Fibroblast of lung (primary cell): Measurements from ENCODE around the gene OCA2.

ENCODE experiments used
- EZH2 ChIP-seq: IDR thresholded peaks from 2 replicates; pipeline ENCODE4 v1.5.1; 2012; ENCODE audit warnings: low read length, control low read depth, mild to moderate bottlenecking; ENCODE audit errors: missing control alignments
- TF ChIP-seq, protein P1 (sequence below), 2 donors: IDR thresholded peaks in 1 of 2; conservative IDR thresholded peaks in 1 of 2; 1 replicate in 1 of 2; 2 replicates in 1 of 2; pipeline ENCODE4 v1.5.1; 2011 to 2012; ENCODE audit warnings: low read length in 2 of 2, control low read depth in 1 of 2, inconsistent platforms in 1 of 2, low read depth in 1 of 2, mild to moderate bottlenecking in 1 of 2

- TF ChIP-seq, protein P1, sequence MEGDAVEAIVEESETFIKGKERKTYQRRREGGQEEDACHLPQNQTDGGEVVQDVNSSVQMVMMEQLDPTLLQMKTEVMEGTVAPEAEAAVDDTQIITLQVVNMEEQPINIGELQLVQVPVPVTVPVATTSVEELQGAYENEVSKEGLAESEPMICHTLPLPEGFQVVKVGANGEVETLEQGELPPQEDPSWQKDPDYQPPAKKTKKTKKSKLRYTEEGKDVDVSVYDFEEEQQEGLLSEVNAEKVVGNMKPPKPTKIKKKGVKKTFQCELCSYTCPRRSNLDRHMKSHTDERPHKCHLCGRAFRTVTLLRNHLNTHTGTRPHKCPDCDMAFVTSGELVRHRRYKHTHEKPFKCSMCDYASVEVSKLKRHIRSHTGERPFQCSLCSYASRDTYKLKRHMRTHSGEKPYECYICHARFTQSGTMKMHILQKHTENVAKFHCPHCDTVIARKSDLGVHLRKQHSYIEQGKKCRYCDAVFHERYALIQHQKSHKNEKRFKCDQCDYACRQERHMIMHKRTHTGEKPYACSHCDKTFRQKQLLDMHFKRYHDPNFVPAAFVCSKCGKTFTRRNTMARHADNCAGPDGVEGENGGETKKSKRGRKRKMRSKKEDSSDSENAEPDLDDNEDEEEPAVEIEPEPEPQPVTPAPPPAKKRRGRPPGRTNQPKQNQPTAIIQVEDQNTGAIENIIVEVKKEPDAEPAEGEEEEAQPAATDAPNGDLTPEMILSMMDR (conservative IDR thresholded peaks at IDR 0.05 in 1 of 2, IDR thresholded peaks at IDR 0.05 in 1 of 2; ENCODE audit: low read depth in 1 of 2, low read length in 2 of 2): no peak
- no peak for TF ChIP-seq EZH2
These were observed 282.3 kb downstream of the OCA2 start for GRCh38 chr15:27816790-27817189.
